Fibroblast of lung (primary cell): ENCODE results near the gene RAB18. TPM values are rescaled to one million over a fixed set of nuclear protein-coding genes. Genes with fewer than 3 reads are reported as not detected.

ENCODE experiments used
- DNase-seq, 2 donors: peaks; one replicate each; pipeline versions ENCODE4 v3.0.0 to v3.0.0-alpha.2; 2010; ENCODE audit warnings: low read depth in 2 of 2
- H2AFZ ChIP-seq: 2 replicates; pipeline ENCODE4 v1.5.1; 2012; ENCODE audit warnings: low read length, control low read depth, inconsistent platforms
- H3K27ac ChIP-seq: 2 replicates; pipeline ENCODE4 v1.5.1; 2011; ENCODE audit warnings: low read length, control low read depth; ENCODE audit not compliant: insufficient read depth
- H3K27me3 ChIP-seq: 2 replicates; pipeline ENCODE4 v1.5.1; 2011; ENCODE audit warnings: mild to moderate bottlenecking, low read length; ENCODE audit not compliant: control insufficient read depth, insufficient read depth
- H3K36me3 ChIP-seq: 2 replicates; pipeline ENCODE4 v1.5.1; 2011; ENCODE audit warnings: low read length; ENCODE audit not compliant: control insufficient read depth, insufficient read depth
- H3K4me1 ChIP-seq: 2 replicates; pipeline ENCODE4 v1.5.1; 2011; ENCODE audit warnings: low read length; ENCODE audit not compliant: control insufficient read depth, insufficient read depth; ENCODE audit errors: extremely low read depth
- H3K4me2 ChIP-seq: 2 replicates; pipeline ENCODE4 v1.5.1; 2011; ENCODE audit warnings: low read length, control low read depth; ENCODE audit not compliant: insufficient read depth; ENCODE audit errors: extremely low read depth
- H3K4me3 ChIP-seq, 4 experiments: fragments of 200-600 bp in 1 of 4; sonication (generic) in 1 of 4; replicated peaks in 1 of 4; 2 replicates each; pipeline ENCODE4 v1.5.1; 2011 to 2016; ENCODE audit warnings: low read length in 4 of 4, low read depth in 3 of 4, mild to moderate bottlenecking in 3 of 4, control low read depth in 2 of 4, inconsistent platforms in 1 of 4, mixed read lengths in 1 of 4; ENCODE audit not compliant: insufficient read depth in 1 of 4; ENCODE audit errors: control extremely low read depth in 1 of 4
- H3K79me2 ChIP-seq: 2 replicates; pipeline ENCODE4 v1.5.1; 2012; ENCODE audit warnings: mild to moderate bottlenecking, low read length, inconsistent platforms; ENCODE audit not compliant: control insufficient read depth, insufficient read depth
- H3K9ac ChIP-seq: 2 replicates; pipeline ENCODE4 v1.5.1; 2011; ENCODE audit warnings: mild to moderate bottlenecking, low read length, control low read depth; ENCODE audit not compliant: insufficient read depth
- H3K9me3 ChIP-seq: 2 replicates; pipeline ENCODE4 v1.5.1; 2012; ENCODE audit warnings: low read depth, low read length; ENCODE audit not compliant: control insufficient read depth, insufficient read depth
- H4K20me1 ChIP-seq: 2 replicates; pipeline ENCODE4 v1.5.1; 2011; ENCODE audit warnings: low read length; ENCODE audit not compliant: control insufficient read depth, insufficient read depth; ENCODE audit errors: extremely low read depth
- EZH2 ChIP-seq: IDR thresholded peaks from 2 replicates; pipeline ENCODE4 v1.5.1; 2012; ENCODE audit warnings: low read length, control low read depth, mild to moderate bottlenecking; ENCODE audit errors: missing control alignments
- polyA plus RNA-seq, 2 donors: library from polyadenylated mRNA; depleted of rRNA in 1 of 2; stranded (reverse) in 1 of 2; unstranded in 1 of 2; fragments of >200 nt; gene quantifications; 2 replicates each; pipeline ENCODE4 v1.2.1, GENCODE V29; 2011 to 2012; ENCODE audit warnings: missing spikeins in 1 of 2
- total RNA-seq: library from RNA; depleted of rRNA; stranded (reverse); fragments of >200 nt; gene quantifications from 2 replicates; pipeline ENCODE4 v1.2.1, GENCODE V29; 2014
- TF ChIP-seq, protein P1 (sequence below), 2 donors: IDR thresholded peaks in 1 of 2; conservative IDR thresholded peaks in 1 of 2; 1 replicate in 1 of 2; 2 replicates in 1 of 2; pipeline ENCODE4 v1.5.1; 2011 to 2012; ENCODE audit warnings: low read length in 2 of 2, control low read depth in 1 of 2, inconsistent platforms in 1 of 2, low read depth in 1 of 2, mild to moderate bottlenecking in 1 of 2

Gene RAB18
- total and polyA plus RNA-seq, 2 donors (not counting 1 experiment from before 2014, with no cell fraction given), result 42.1 to 95.2 TPM

DNA sequence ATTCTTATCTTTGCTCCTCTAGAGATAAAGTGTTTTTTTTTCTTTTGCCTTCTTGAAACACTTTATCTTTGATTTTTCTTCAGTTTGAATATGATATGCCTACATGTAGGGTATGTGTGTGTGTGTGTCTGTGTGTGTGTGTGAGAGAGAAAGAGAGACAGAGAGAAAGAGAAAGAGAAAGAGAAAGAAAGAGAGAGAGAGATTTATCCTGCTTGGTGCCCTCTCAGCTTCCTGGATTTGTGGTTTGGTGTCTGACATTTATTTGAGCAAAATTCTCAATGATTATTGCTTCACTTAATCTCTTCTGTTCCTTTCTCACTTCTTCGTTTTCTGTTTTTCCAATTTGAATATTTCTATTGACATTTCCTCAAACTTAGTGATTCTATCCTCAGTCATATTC, 60.3 kb downstream of the RAB18 start:
- Histone ChIP-seq H3K9ac (no peak overlapping the region), H3K27me3 (no peaks in the 10 kb centered on the region), H3K4me3 (no peak overlapping the region), H3K79me2 (no peaks in the 10 kb centered on the region), H3K9me3 (no peaks in the 10 kb centered on the region), H3K27ac (no peak overlapping the region), H3K4me1 (no peaks in the 10 kb centered on the region), H3K4me2 (no peak overlapping the region), H2AFZ (no peak overlapping the region), H3K36me3 (no peaks in the 10 kb centered on the region), H4K20me1 (no peaks in the 10 kb centered on the region)
- no peak for DNase-seq
- TF ChIP-seq EZH2, result no peak
- TF ChIP-seq, protein P1, sequence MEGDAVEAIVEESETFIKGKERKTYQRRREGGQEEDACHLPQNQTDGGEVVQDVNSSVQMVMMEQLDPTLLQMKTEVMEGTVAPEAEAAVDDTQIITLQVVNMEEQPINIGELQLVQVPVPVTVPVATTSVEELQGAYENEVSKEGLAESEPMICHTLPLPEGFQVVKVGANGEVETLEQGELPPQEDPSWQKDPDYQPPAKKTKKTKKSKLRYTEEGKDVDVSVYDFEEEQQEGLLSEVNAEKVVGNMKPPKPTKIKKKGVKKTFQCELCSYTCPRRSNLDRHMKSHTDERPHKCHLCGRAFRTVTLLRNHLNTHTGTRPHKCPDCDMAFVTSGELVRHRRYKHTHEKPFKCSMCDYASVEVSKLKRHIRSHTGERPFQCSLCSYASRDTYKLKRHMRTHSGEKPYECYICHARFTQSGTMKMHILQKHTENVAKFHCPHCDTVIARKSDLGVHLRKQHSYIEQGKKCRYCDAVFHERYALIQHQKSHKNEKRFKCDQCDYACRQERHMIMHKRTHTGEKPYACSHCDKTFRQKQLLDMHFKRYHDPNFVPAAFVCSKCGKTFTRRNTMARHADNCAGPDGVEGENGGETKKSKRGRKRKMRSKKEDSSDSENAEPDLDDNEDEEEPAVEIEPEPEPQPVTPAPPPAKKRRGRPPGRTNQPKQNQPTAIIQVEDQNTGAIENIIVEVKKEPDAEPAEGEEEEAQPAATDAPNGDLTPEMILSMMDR (conservative IDR thresholded peaks at IDR 0.05 in 1 of 2, IDR thresholded peaks at IDR 0.05 in 1 of 2; ENCODE audit: low read depth in 1 of 2, low read length in 2 of 2), result no peak

- no peaks in the 10 kb centered on the region for H3K79me2 ChIP-seq
- H4K20me1 ChIP-seq, result no peaks in the 10 kb centered on the region
- TF ChIP-seq, protein P1 (conservative IDR thresholded peaks at IDR 0.05 in 1 of 2, IDR thresholded peaks at IDR 0.05 in 1 of 2; ENCODE audit: low read depth in 1 of 2, low read length in 2 of 2), result no peak
- no peak for TF ChIP-seq EZH2
- no peaks in the 10 kb centered on the region for H3K9me3 ChIP-seq
- H3K4me1 ChIP-seq, result no peaks in the 10 kb centered on the region
- no peak overlapping the region for H3K4me3 ChIP-seq
- H3K27ac ChIP-seq, result no peak overlapping the region
- no peaks in the 10 kb centered on the region for H3K27me3 ChIP-seq
- no peak for DNase-seq
- H3K9ac ChIP-seq, result no peak overlapping the region
- H3K4me2 ChIP-seq, result no peak overlapping the region
- H2AFZ ChIP-seq, result no peak overlapping the region
- no peaks in the 10 kb centered on the region for H3K36me3 ChIP-seq
These were observed 60.8 kb downstream of the RAB18 start for GRCh38 chr10:27564880-27565279.

- Histone ChIP-seq H3K9ac (no peak overlapping the region), H3K36me3 (no peaks in the 10 kb centered on the region), H3K27ac (no peak overlapping the region), H4K20me1 (no peaks in the 10 kb centered on the region), H3K4me3 (no peak overlapping the region), H2AFZ (no peak overlapping the region), H3K27me3 (no peaks in the 10 kb centered on the region), H3K9me3 (no peaks in the 10 kb centered on the region), H3K4me1 (no peaks in the 10 kb centered on the region), H3K4me2 (no peak overlapping the region), H3K79me2 (no peaks in the 10 kb centered on the region)
- TF ChIP-seq EZH2, result no peak
- TF ChIP-seq, protein P1 (conservative IDR thresholded peaks at IDR 0.05 in 1 of 2, IDR thresholded peaks at IDR 0.05 in 1 of 2; ENCODE audit: low read depth in 1 of 2, low read length in 2 of 2), result no peak
- no peak for DNase-seq
These were observed 64.4 kb downstream of the RAB18 start for GRCh38 chr10:27568196-27569175.
